Measurements from ENCODE around the gene TNXB.
"Not testable (repeated sequence)": the region's sequence is repeated elsewhere in the genome, so short reads cannot be mapped to it uniquely, and the experiment has no call there.

Gene TNXB

GRCh38 chr6:32037598-32038524 is 71.3 kb downstream of the TNXB start, which contains the start of gene CYP21A2:
TSS of gene CYP21A2 (plus strand) at chr6:32038415. CDS start at chr6:32038423, 8 bp downstream.
- not testable (repeated sequence) for DNase-seq (ENCODE audit: low spot score)

- DNase-seq (ENCODE audit: low spot score) = not testable (repeated sequence)
These were observed 72.0 kb downstream of the TNXB start for GRCh38 chr6:32037136-32037535.

- not testable (repeated sequence) for DNase-seq (ENCODE audit: low spot score)
These were observed 73.7 kb downstream of the TNXB start for GRCh38 chr6:32035283-32036013.

GRCh38 chr6:32029553-32029952 is 79.6 kb downstream of the TNXB start:
- not testable (repeated sequence) for DNase-seq (ENCODE audit: low spot score)

GRCh38 chr6:32028631-32029030 is 80.5 kb downstream of the TNXB start:
- DNase-seq (ENCODE audit: low spot score) = not testable (repeated sequence)

- DNase-seq (ENCODE audit: low spot score) = not testable (repeated sequence)
These were observed 87.0 kb downstream of the TNXB start for GRCh38 chr6:32022100-32022499.

GRCh38 chr6:32014547-32014946 is 94.6 kb downstream of the TNXB start, which contains the start of gene C4B:
TSS of gene C4B (plus strand) at chr6:32014795. CDS start at chr6:32014846, 51 bp downstream.
- not testable (repeated sequence) for DNase-seq (ENCODE audit: low spot score)

GRCh38 chr6:32013738-32014137 is 95.4 kb downstream of the TNXB start:
- not testable (repeated sequence) for DNase-seq (ENCODE audit: low spot score)

GRCh38 chr6:32012941-32013617 is 96.1 kb downstream of the TNXB start:
- not testable (repeated sequence) for DNase-seq (ENCODE audit: low spot score)

GRCh38 chr6:32010856-32011530 is 98.1 kb downstream of the TNXB start:
- DNase-seq (ENCODE audit: low spot score) = not testable (repeated sequence)

- DNase-seq (ENCODE audit: low spot score) = not testable (repeated sequence)
These were observed 99.6 kb downstream of the TNXB start for GRCh38 chr6:32009537-32009936.

GRCh38 chr6:32008616-32009015 is 100.5 kb downstream of the TNXB start:
- not testable (repeated sequence) for DNase-seq (ENCODE audit: low spot score)

- DNase-seq (ENCODE audit: low spot score) = not testable (repeated sequence)
These were observed 101.1 kb downstream of the TNXB start for GRCh38 chr6:32008037-32008436.

- DNase-seq (ENCODE audit: low spot score) = not testable (repeated sequence)
These were observed 102.1 kb downstream of the TNXB start for GRCh38 chr6:32007086-32007485.

GRCh38 chr6:32005991-32006529 is 103.1 kb downstream of the TNXB start:
- DNase-seq (ENCODE audit: low spot score) = peak; percentile 0

GRCh38 chr6:32005538-32005880 is 103.6 kb downstream of the TNXB start:
- DNase-seq (ENCODE audit: low spot score) = not testable (repeated sequence)

GRCh38 chr6:32004864-32005537 is 104.1 kb downstream of the TNXB start:
- not testable (repeated sequence) for DNase-seq (ENCODE audit: low spot score)

GRCh38 chr6:32004393-32004792 is 104.7 kb downstream of the TNXB start:
- not testable (repeated sequence) for DNase-seq (ENCODE audit: low spot score)

GRCh38 chr6:32003301-32003700 is 105.8 kb downstream of the TNXB start:
- DNase-seq (ENCODE audit: low spot score) = not testable (repeated sequence)

- DNase-seq (ENCODE audit: low spot score) = not testable (repeated sequence)
These were observed 106.4 kb downstream of the TNXB start for GRCh38 chr6:32002546-32003268.

All from AG08395 (cell line).